Panc1 (cell line): ENCODE data around the gene ERMP1. TPM values are rescaled to one million over a fixed set of nuclear protein-coding genes. Genes with fewer than 3 reads are reported as not detected.

ENCODE experiments used
- ATAC-seq: fragments of 200-7000 bp; cut with Tn5 transposase; 2 replicates; pipeline ENCODE4 v1.9.1; 2020; ENCODE audit warnings: mild to moderate bottlenecking, moderate library complexity
- BruUV-seq: library from RNA; stranded (reverse); fragments of 400-500 nt; replicated peaks from 2 replicates; lab custom pipeline; 2021; lab: Mats Ljungman, UMichigan
- CTCF ChIA-PET: fragments of 300-600 bp; sonication (Branson Sonifier 250); formaldehyde crosslinking; loops from one replicate; lab custom pipeline; 2022; ENCODE audit warnings: antibody characterized with exemption; lab: Charles Lee
- POLR2A ChIA-PET: fragments of 300-600 bp; sonication (Branson Sonifier 250); formaldehyde crosslinking; loops from one replicate; lab custom pipeline; 2022; ENCODE audit warnings: antibody characterized with exemption; lab: Charles Lee
- DNase-seq: peaks from one replicate; pipeline ENCODE4 v3.0.0-alpha.2; 2010; ENCODE audit warnings: low read depth, low spot score
- H3K27ac ChIP-seq: 2 replicates; pipeline ENCODE4 v1.5.1; 2011; ENCODE audit warnings: mild to moderate bottlenecking, low read length, inconsistent platforms
- H3K27me3 ChIP-seq: fragments of 200-500 bp; sonication (Bioruptor generic); 2 replicates; pipeline ENCODE4 v1.6.0; 2014; ENCODE audit warnings: low read length, inconsistent platforms; ENCODE audit not compliant: control insufficient read depth, insufficient read depth
- H3K36me3 ChIP-seq: fragments of 200-500 bp; sonication (Bioruptor generic); 2 replicates; pipeline ENCODE4 v1.5.1; 2014; ENCODE audit warnings: inconsistent platforms, mild to moderate bottlenecking, low read length, moderate library complexity; ENCODE audit not compliant: control insufficient read depth, insufficient read depth
- H3K4me1 ChIP-seq: 2 replicates; pipeline ENCODE4 v1.5.1; 2011; ENCODE audit warnings: inconsistent platforms, mild to moderate bottlenecking, low read length, moderate library complexity; ENCODE audit not compliant: control insufficient read depth, insufficient read depth
- H3K4me3 ChIP-seq, 2 experiments: 2 replicates each; pipeline ENCODE4 v1.5.1; 2011 to 2012; ENCODE audit warnings: low read depth in 2 of 2, low read length in 2 of 2, mild to moderate bottlenecking in 2 of 2, inconsistent platforms in 1 of 2, moderate library complexity in 1 of 2
- H3K9me3 ChIP-seq: fragments of 200-500 bp; sonication (Bioruptor generic); 2 replicates; pipeline ENCODE4 v1.5.1; 2014; ENCODE audit warnings: low read depth, mild to moderate bottlenecking, inconsistent platforms, low read length, moderate library complexity; ENCODE audit not compliant: control insufficient read depth, insufficient read depth
- POLR2AphosphoS5 ChIP-seq: IDR thresholded peaks from 2 replicates; pipeline ENCODE4 v1.6.1; 2012; ENCODE audit warnings: mild to moderate bottlenecking, low read depth, low read length, moderate library complexity
- SIN3A ChIP-seq: IDR thresholded peaks from 2 replicates; pipeline ENCODE4 v1.6.1; 2012; ENCODE audit warnings: low read depth, mild to moderate bottlenecking, low read length, moderate library complexity, borderline replicate concordance; ENCODE audit not compliant: insufficient read depth
- TCF7L2 ChIP-seq: IDR thresholded peaks from 2 replicates; pipeline ENCODE4 v1.6.1; 2011; ENCODE audit warnings: mild to moderate bottlenecking, low read depth, low read length, inconsistent platforms
- in situ Hi-C: cut with HindIII; loops from 2 replicates; pipeline ENCODE4 v1.10.0; 2016; ENCODE audit warnings: low sequenced_read_pairs, low pct_unique_long_range_greater_than_20kb
- intact Hi-C: fragments of 100-400 bp; cut with micrococcal nuclease; formaldehyde crosslinking; loops from one replicate; pipeline ENCODE4 v1.10.0; 2022; ENCODE audit not compliant: unreplicated experiment
- total RNA-seq: library from RNA; stranded (reverse); gene quantifications from one replicate; pipeline ENCODE4 v1.2.1, GENCODE V29; 2021; ENCODE audit not compliant: unreplicated experiment
- TF ChIP-seq, protein P1 (sequence below), 2 experiments: IDR thresholded peaks; 2 replicates each; pipeline ENCODE4 v1.6.1; 2011 to 2012; ENCODE audit warnings: low read depth in 2 of 2, control low read depth in 1 of 2, low read length in 1 of 2, mild to moderate bottlenecking in 1 of 2, moderate library complexity in 1 of 2; ENCODE audit not compliant: insufficient read depth in 1 of 2
- TF ChIP-seq, protein P2 (sequence below): fragments of 450-650 bp; IDR thresholded peaks from 2 replicates; pipeline ENCODE4 v1.5.1; 2017; ENCODE audit warnings: mild to moderate bottlenecking

Gene ERMP1
- total RNA-seq, 1 experiment from 2014 or later: 38.4 TPM

DNA sequence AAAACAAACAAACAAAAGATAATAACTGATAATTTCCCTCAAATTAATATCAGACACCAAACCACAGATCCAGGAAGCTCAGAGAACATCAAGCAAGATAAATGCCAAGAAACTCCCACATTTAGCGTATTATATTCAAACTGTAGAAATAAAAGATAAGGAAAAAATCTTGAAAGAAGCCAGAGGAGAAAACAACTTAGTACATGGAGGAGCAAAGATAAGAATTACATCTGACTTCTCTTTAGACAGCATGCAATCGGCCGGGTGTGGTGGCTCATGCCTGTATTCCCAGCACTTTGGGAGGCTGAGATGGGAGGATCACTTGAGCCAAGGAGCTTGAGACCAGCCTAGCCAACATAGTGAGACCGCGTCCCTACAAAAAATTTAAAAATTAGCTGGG, 40.5 kb upstream of the ERMP1 start:
- no peak overlapping the region for H3K27ac ChIP-seq
- DNase-seq (no peak), ATAC-seq (no peak)
- in situ Hi-C loops: no loop called here
- no peaks in the 10 kb centered on the region for H3K27me3 ChIP-seq
- no peaks in the 10 kb centered on the region for H3K9me3 ChIP-seq
- CTCF ChIA-PET: no interaction called here
- BruUV-seq: no TSS peak
- no peaks in the 10 kb centered on the region for H3K36me3 ChIP-seq
- POLR2A ChIA-PET: no interaction called here
- H3K4me3 ChIP-seq: no peak overlapping the region
- TF ChIP-seq, protein P1, sequence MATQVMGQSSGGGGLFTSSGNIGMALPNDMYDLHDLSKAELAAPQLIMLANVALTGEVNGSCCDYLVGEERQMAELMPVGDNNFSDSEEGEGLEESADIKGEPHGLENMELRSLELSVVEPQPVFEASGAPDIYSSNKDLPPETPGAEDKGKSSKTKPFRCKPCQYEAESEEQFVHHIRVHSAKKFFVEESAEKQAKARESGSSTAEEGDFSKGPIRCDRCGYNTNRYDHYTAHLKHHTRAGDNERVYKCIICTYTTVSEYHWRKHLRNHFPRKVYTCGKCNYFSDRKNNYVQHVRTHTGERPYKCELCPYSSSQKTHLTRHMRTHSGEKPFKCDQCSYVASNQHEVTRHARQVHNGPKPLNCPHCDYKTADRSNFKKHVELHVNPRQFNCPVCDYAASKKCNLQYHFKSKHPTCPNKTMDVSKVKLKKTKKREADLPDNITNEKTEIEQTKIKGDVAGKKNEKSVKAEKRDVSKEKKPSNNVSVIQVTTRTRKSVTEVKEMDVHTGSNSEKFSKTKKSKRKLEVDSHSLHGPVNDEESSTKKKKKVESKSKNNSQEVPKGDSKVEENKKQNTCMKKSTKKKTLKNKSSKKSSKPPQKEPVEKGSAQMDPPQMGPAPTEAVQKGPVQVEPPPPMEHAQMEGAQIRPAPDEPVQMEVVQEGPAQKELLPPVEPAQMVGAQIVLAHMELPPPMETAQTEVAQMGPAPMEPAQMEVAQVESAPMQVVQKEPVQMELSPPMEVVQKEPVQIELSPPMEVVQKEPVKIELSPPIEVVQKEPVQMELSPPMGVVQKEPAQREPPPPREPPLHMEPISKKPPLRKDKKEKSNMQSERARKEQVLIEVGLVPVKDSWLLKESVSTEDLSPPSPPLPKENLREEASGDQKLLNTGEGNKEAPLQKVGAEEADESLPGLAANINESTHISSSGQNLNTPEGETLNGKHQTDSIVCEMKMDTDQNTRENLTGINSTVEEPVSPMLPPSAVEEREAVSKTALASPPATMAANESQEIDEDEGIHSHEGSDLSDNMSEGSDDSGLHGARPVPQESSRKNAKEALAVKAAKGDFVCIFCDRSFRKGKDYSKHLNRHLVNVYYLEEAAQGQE (IDR thresholded peaks at IDR 0.05; ENCODE audit: insufficient read depth in 1 of 2, low read depth in 2 of 2, low read length in 1 of 2): no peak
- no peak for TF ChIP-seq TCF7L2
- TF ChIP-seq SIN3A: no peak
- TF ChIP-seq POLR2AphosphoS5: no peak
- TF ChIP-seq, protein P2, sequence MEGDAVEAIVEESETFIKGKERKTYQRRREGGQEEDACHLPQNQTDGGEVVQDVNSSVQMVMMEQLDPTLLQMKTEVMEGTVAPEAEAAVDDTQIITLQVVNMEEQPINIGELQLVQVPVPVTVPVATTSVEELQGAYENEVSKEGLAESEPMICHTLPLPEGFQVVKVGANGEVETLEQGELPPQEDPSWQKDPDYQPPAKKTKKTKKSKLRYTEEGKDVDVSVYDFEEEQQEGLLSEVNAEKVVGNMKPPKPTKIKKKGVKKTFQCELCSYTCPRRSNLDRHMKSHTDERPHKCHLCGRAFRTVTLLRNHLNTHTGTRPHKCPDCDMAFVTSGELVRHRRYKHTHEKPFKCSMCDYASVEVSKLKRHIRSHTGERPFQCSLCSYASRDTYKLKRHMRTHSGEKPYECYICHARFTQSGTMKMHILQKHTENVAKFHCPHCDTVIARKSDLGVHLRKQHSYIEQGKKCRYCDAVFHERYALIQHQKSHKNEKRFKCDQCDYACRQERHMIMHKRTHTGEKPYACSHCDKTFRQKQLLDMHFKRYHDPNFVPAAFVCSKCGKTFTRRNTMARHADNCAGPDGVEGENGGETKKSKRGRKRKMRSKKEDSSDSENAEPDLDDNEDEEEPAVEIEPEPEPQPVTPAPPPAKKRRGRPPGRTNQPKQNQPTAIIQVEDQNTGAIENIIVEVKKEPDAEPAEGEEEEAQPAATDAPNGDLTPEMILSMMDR: no peak
- H3K4me1 ChIP-seq: no peaks in the 10 kb centered on the region
- intact Hi-C loops: no loop called here

DNA sequence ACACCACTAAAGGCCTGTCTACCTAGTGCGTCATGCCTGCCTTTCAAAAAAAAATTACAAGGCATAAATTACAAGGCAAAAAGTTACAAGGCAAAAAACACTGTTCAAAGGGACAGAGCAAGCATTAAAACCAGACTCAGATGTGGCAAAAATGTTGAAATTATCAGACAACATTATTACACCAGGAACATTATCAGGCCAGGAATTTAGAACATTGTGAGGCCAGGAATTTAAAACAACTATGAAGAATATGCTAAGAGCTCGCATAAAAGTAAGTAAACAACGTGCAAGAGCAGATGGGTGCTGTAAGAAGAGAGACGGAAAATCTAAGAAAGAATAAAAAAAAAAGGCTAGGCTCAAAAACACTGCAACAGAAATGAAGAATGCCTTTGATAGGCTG, 39.6 kb upstream of the ERMP1 start:
- no peak for DNase-seq
- Histone ChIP-seq H3K4me3 (no peak overlapping the region), H3K36me3 (no peaks in the 10 kb centered on the region), H3K4me1 (no peaks in the 10 kb centered on the region), H3K27me3 (no peaks in the 10 kb centered on the region), H3K27ac (no peak overlapping the region), H3K9me3 (no peaks in the 10 kb centered on the region)
- ChIA-PET CTCF (no interaction called here), POLR2A (no interaction called here)
- TF ChIP-seq, protein P2: no peak
- no peak for TF ChIP-seq POLR2AphosphoS5
- TF ChIP-seq SIN3A: no peak
- TF ChIP-seq, protein P1 (IDR thresholded peaks at IDR 0.05; ENCODE audit: insufficient read depth in 1 of 2, low read depth in 2 of 2, low read length in 1 of 2): no peak
- TF ChIP-seq TCF7L2: no peak
- no TSS peak for BruUV-seq
- no peak for ATAC-seq
- intact Hi-C loops: no loop called here
- in situ Hi-C loops: no loop called here
